IMR-90 (cell line): ENCODE data around the gene CLIC4. TPM values are rescaled to one million over a fixed set of nuclear protein-coding genes. Genes with fewer than 3 reads are reported as not detected.

Source experiments
- ATAC-seq: fragments of 200-7000 bp; cut with Tn5 transposase; 2 replicates; pipeline ENCODE4 v1.9.1; 2020; ENCODE audit warnings: low read depth, mild to moderate bottlenecking, moderate library complexity
- BruUV-seq: library from RNA; stranded (reverse); fragments of 400-500 nt; replicated peaks from 2 replicates; lab custom pipeline; 2021; lab: Mats Ljungman, UMichigan
- CTCF ChIA-PET: fragments of 300-600 bp; formaldehyde crosslinking; extraction: SDS; loops from one replicate; lab custom pipeline; 2021; ENCODE audit warnings: antibody characterized with exemption; lab: Yijun Ruan, JAX
- POLR2A ChIA-PET: fragments of 300-600 bp; sonication (Branson Sonifier 250); formaldehyde crosslinking; loops from one replicate; lab custom pipeline; 2022; ENCODE audit warnings: antibody characterized with exemption; ENCODE audit not compliant: unreplicated experiment; lab: Charles Lee
- DNase-seq: peaks from one replicate; pipeline ENCODE4 v3.0.0; 2013
- H2AFZ ChIP-seq: replicated peaks from 2 replicates; pipeline ENCODE3; 2013; ENCODE audit warnings: low read length, mild to moderate bottlenecking; ENCODE audit not compliant: poor library complexity
- H2AK5ac ChIP-seq: 2 replicates; pipeline ENCODE4 v1.6.1; 2013; ENCODE audit warnings: low read depth, low read length, inconsistent platforms
- H2AK9ac ChIP-seq: replicated peaks from 2 replicates; pipeline ENCODE3; 2013; ENCODE audit warnings: mild to moderate bottlenecking, low read depth, low read length, moderate library complexity; ENCODE audit not compliant: poor library complexity
- H2BK120ac ChIP-seq: 2 replicates; pipeline ENCODE4 v1.6.1; 2013; ENCODE audit warnings: low read depth, low read length, inconsistent platforms
- H2BK15ac ChIP-seq: 3 replicates; pipeline ENCODE4 v1.6.1; 2013; ENCODE audit warnings: low read depth, low read length, inconsistent platforms
- H2BK20ac ChIP-seq: 2 replicates; pipeline ENCODE4 v1.6.1; 2013; ENCODE audit warnings: low read depth, mild to moderate bottlenecking, inconsistent platforms, low read length, moderate library complexity
- H2BK5ac ChIP-seq: 2 replicates; pipeline ENCODE4 v1.6.1; 2013; ENCODE audit warnings: mild to moderate bottlenecking, low read depth, low read length, inconsistent platforms; ENCODE audit not compliant: poor library complexity, severe bottlenecking
- H3K14ac ChIP-seq: replicated peaks from 2 replicates; pipeline ENCODE4 v1.6.1; 2013; ENCODE audit warnings: low read depth, low read length, inconsistent platforms
- H3K18ac ChIP-seq: 2 replicates; pipeline ENCODE4 v1.6.1; 2013; ENCODE audit warnings: low read depth, low read length, control low read depth
- H3K23ac ChIP-seq: 2 replicates; pipeline ENCODE4 v1.6.1; 2013; ENCODE audit warnings: low read depth, low read length, inconsistent platforms
- H3K27ac ChIP-seq: 2 replicates; pipeline ENCODE4 v1.5.1; 2013; ENCODE audit warnings: mild to moderate bottlenecking, control low read depth, low read length; ENCODE audit not compliant: insufficient read depth
- H3K27me3 ChIP-seq: 2 replicates; pipeline ENCODE4 v1.6.1; 2013; ENCODE audit warnings: low read length; ENCODE audit not compliant: control insufficient read depth, insufficient read depth
- H3K36me3 ChIP-seq: 2 replicates; pipeline ENCODE4 v1.6.1; 2013; ENCODE audit warnings: low read length, mixed read lengths; ENCODE audit not compliant: control insufficient read depth, insufficient read depth
- H3K4ac ChIP-seq: 2 replicates; pipeline ENCODE4 v1.6.1; 2013; ENCODE audit warnings: low read depth, low read length, inconsistent platforms
- H3K4me1 ChIP-seq: 2 replicates; pipeline ENCODE4 v1.6.1; 2013; ENCODE audit warnings: low read length, mixed read lengths; ENCODE audit not compliant: control insufficient read depth, insufficient read depth
- H3K4me2 ChIP-seq: 2 replicates; pipeline ENCODE4 v1.6.1; 2013; ENCODE audit warnings: low read depth, mild to moderate bottlenecking, control low read depth, low read length, moderate library complexity
- H3K4me3 ChIP-seq: 2 replicates; pipeline ENCODE4 v1.5.1; 2013; ENCODE audit warnings: low read depth, mild to moderate bottlenecking, control low read depth, low read length, moderate library complexity; ENCODE audit not compliant: insufficient read depth
- H3K56ac ChIP-seq: 2 replicates; pipeline ENCODE4 v1.6.1; 2013; ENCODE audit warnings: low read length, inconsistent platforms; ENCODE audit not compliant: insufficient read depth; ENCODE audit errors: extremely low read depth
- H3K79me1 ChIP-seq, 2 experiments: 2 replicates each; pipeline ENCODE4 v1.6.1; 2013; ENCODE audit warnings: low read length in 2 of 2, inconsistent platforms in 1 of 2, low read depth in 1 of 2
- H3K9ac ChIP-seq: 2 replicates; pipeline ENCODE4 v1.6.1; 2013; ENCODE audit warnings: low read depth, low read length, control low read depth
- H3K9me1 ChIP-seq: 2 replicates; pipeline ENCODE4 v1.6.1; 2013; ENCODE audit warnings: low read length, inconsistent platforms; ENCODE audit not compliant: insufficient read depth
- H3K9me3 ChIP-seq: 2 replicates; pipeline ENCODE4 v1.6.1; 2013; ENCODE audit warnings: low read length; ENCODE audit not compliant: control insufficient read depth, insufficient read depth
- H4K20me1 ChIP-seq: 2 replicates; pipeline ENCODE4 v1.6.1; 2013; ENCODE audit warnings: low read length, inconsistent platforms; ENCODE audit not compliant: insufficient read depth
- H4K5ac ChIP-seq: 2 replicates; pipeline ENCODE4 v1.6.1; 2013; ENCODE audit warnings: mild to moderate bottlenecking, low read depth, low read length, control low read depth
- H4K8ac ChIP-seq, 2 experiments: 2 replicates each; pipeline ENCODE4 v1.6.1; 2013; ENCODE audit warnings: low read depth in 2 of 2, low read length in 2 of 2, control low read depth in 1 of 2, inconsistent platforms in 1 of 2
- H4K91ac ChIP-seq: 2 replicates; pipeline ENCODE4 v1.6.1; 2013; ENCODE audit warnings: low read depth, low read length, inconsistent platforms; ENCODE audit not compliant: insufficient read depth
- BHLHE40 ChIP-seq: fragments of 150-350 bp; IDR thresholded peaks from 2 replicates; pipeline ENCODE4 v1.6.1; 2016; ENCODE audit warnings: mild to moderate bottlenecking, low read depth, low read length
- CEBPB ChIP-seq: IDR thresholded peaks from 2 replicates; pipeline ENCODE4 v1.6.1; 2012; ENCODE audit warnings: low read depth, low read length, improper control_type of control experiment
- MAZ ChIP-seq: IDR thresholded peaks from 2 replicates; pipeline ENCODE4 v1.6.1; 2012; ENCODE audit warnings: low read depth, mild to moderate bottlenecking, low read length, improper control_type of control experiment, moderate library complexity, borderline replicate concordance
- MXI1 ChIP-seq: IDR thresholded peaks from 2 replicates; pipeline ENCODE4 v1.6.1; 2012; ENCODE audit warnings: low read depth, mild to moderate bottlenecking, low read length, moderate library complexity, borderline replicate concordance
- NFE2L2 ChIP-seq: fragments of 150-350 bp; IDR thresholded peaks from 2 replicates; pipeline ENCODE4 v1.6.1; 2016; ENCODE audit warnings: low read depth, mild to moderate bottlenecking, low read length
- RAD21 ChIP-seq: IDR thresholded peaks from 2 replicates; pipeline ENCODE4 v1.6.1; 2012; ENCODE audit warnings: low read length, improper control_type of control experiment
- RCOR1 ChIP-seq: IDR thresholded peaks from 2 replicates; pipeline ENCODE4 v1.6.1; 2012; ENCODE audit warnings: mild to moderate bottlenecking, low read length, improper control_type of control experiment; ENCODE audit not compliant: insufficient replicate concordance
- SMC3 ChIP-seq: fragments of 150-350 bp; IDR thresholded peaks from 2 replicates; pipeline ENCODE4 v1.6.1; 2016; ENCODE audit warnings: low read depth, mild to moderate bottlenecking, antibody characterized with exemption, low read length, moderate library complexity
- WGBS, 2 experiments: methylation state at CpG; one replicate each; pipeline versions ENCODE4 v1.1.5 to v1.1.7; 2013; ENCODE audit warnings: missing lambda C conversion rate in 2 of 2; ENCODE audit not compliant: insufficient read length in 1 of 2; ENCODE audit errors: extremely low coverage in 2 of 2; 5-methylcytosine and 5-hydroxymethylcytosine counted together
- dilution Hi-C: fragments of 300-500 bp; cut with HindIII; formaldehyde crosslinking; loops from one replicate; pipeline ENCODE4 v1.14.3; 2018; ENCODE audit warnings: low sequenced_read_pairs; ENCODE audit not compliant: unreplicated experiment
- in situ Hi-C: fragments of 300-500 bp; cut with MboI; formaldehyde crosslinking; loops from 3 replicates; pipeline ENCODE4 v1.14.3; 2019; ENCODE audit warnings: low sequenced_read_pairs, inconsistent platforms, mixed read lengths
- intact Hi-C: fragments of 100-400 bp; cut with micrococcal nuclease; formaldehyde crosslinking; loops from 2 replicates; pipeline ENCODE4 v1.10.0; 2022
- polyA plus RNA-seq, 3 experiments: library from polyadenylated mRNA; depleted of rRNA; stranded (reverse); fragments of >200 nt; gene quantifications; 2 replicates each; pipeline ENCODE4 v1.2.3, GENCODE V29; 2012; ENCODE audit warnings: low replicate concordance in 1 of 3
- total RNA-seq: library from RNA; depleted of rRNA; stranded (reverse); fragments of >200 nt; gene quantifications from 2 replicates; pipeline ENCODE4 v1.2.3, GENCODE V29; 2012
- TF ChIP-seq, protein P1 (sequence below): fragments of 150-350 bp; IDR thresholded peaks from 2 replicates; pipeline ENCODE4 v1.6.1; 2017; ENCODE audit warnings: mild to moderate bottlenecking, antibody characterized with exemption, low read length, low read depth
- TF ChIP-seq, protein P2 (sequence below): conservative IDR thresholded peaks from 2 replicates; pipeline ENCODE4 v1.5.1; 2012; ENCODE audit warnings: mild to moderate bottlenecking, low read depth, low read length, improper control_type of control experiment

The CLIC4 gene
- total and polyA plus RNA-seq, 2 of the 4 experiments (the other 2 are of a cell fraction): 242 to 392 TPM

DNA sequence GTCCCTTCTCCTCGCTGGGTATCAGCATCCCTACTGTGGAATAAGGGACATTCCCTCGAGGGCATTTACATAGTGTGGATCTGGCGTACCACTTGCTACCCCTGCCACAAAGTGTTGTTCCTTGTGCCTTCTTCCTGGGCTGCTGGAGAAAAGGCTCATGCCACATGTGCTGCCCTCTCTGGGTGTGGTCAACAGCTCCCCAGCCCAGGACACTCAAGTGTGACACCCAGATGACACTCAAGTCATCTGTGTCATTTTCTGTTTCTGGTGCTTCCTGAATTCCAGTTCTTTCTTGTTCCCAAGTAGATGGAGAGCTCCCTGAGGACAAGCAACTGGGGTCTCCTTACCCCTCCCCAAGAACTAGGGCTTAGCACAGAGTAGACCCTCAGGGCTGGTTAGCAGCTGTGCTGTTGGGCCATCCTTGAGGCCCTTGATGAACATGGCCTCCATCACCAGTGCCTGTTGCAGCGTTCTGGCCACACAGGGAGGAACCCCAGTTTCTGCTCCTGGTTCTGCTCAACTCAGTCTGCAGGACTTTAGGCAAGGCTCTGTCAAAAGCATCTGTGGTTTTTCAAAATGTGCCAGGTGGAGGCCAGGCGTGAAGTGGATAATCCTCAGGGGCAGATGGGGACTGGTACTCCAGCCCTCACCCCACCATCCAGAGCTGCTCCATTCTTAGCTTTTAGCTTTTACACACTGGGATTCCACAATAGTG lies 49.0 kb upstream of the CLIC4 start:
- no peak overlapping the region for H3K27ac ChIP-seq
- dilution Hi-C loops: no loop called here
- ATAC-seq: no peak

More for the DNA sequence above, 49.0 kb upstream of the CLIC4 start:
- Histone ChIP-seq H3K23ac (no peak overlapping the region; the same call in 1 of the 2 replicates), H3K56ac (no peak overlapping the region), H3K14ac (peak overlapping the region; percentile 58), H3K27me3 (no peaks in the 10 kb centered on the region), H3K36me3 (no peaks in the 10 kb centered on the region), H4K5ac (no peak overlapping the region), H3K79me1 (no peaks in the 10 kb centered on the region), H3K9me1 (peaks cover 8% of the 10 kb centered on the region; the same call in 1 of the 2 replicates), H3K9ac (no peak overlapping the region), H2AK9ac (peak overlapping the region; percentile 55), H4K91ac (no peak overlapping the region; the same call in 1 of the 2 replicates), H2AK5ac (peak overlapping the region; percentile 70; the same call in 1 of the 2 replicates), H3K4me3 (no peak overlapping the region), H2BK5ac (no peak overlapping the region), H3K4me1 (peaks cover 9% of the 10 kb centered on the region), H3K4me2 (no peak overlapping the region), H3K18ac (no peak overlapping the region), H2AFZ (peak overlapping the region; percentile 32), H4K20me1 (no peaks in the 10 kb centered on the region; the same call in 1 of the 2 replicates), H4K8ac (no peak overlapping the region), H2BK120ac (no peak overlapping the region), H2BK15ac (peak overlapping the region; percentile 49; the same call in 2 of the 3 replicates), H2BK20ac (0 out of 2 replicates have a peak overlapping the region, but pooled peaks have one; percentile 28), H3K9me3 (no peaks in the 10 kb centered on the region), H3K4ac (0 out of 2 replicates have a peak overlapping the region, but pooled peaks have one; percentile 21)
- in situ Hi-C loops (no loop called here), intact Hi-C loops (no loop called here)
- POLR2A ChIA-PET: no interaction called here
- 90% methylated on average over 5 of the region's 5 CpGs; no CpG with 5 or more reads in 1 of the 2 experiments for WGBS, 2 experiments
- CTCF ChIA-PET: interaction anchor here (0.5 kb wide), 1 partner anchor 13 kb away, joined by 4 read pairs; no protein-coding TSS in a partner anchor
- TF ChIP-seq CEBPB (no peak), RCOR1 (no peak), BHLHE40 (no peak), SMC3 (no peak), RAD21 (no peak), MXI1 (no peak), MAZ (no peak), NFE2L2 (no peak)
- TF ChIP-seq, protein P1, sequence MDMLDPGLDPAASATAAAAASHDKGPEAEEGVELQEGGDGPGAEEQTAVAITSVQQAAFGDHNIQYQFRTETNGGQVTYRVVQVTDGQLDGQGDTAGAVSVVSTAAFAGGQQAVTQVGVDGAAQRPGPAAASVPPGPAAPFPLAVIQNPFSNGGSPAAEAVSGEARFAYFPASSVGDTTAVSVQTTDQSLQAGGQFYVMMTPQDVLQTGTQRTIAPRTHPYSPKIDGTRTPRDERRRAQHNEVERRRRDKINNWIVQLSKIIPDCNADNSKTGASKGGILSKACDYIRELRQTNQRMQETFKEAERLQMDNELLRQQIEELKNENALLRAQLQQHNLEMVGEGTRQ: no peak
- TF ChIP-seq, protein P2, sequence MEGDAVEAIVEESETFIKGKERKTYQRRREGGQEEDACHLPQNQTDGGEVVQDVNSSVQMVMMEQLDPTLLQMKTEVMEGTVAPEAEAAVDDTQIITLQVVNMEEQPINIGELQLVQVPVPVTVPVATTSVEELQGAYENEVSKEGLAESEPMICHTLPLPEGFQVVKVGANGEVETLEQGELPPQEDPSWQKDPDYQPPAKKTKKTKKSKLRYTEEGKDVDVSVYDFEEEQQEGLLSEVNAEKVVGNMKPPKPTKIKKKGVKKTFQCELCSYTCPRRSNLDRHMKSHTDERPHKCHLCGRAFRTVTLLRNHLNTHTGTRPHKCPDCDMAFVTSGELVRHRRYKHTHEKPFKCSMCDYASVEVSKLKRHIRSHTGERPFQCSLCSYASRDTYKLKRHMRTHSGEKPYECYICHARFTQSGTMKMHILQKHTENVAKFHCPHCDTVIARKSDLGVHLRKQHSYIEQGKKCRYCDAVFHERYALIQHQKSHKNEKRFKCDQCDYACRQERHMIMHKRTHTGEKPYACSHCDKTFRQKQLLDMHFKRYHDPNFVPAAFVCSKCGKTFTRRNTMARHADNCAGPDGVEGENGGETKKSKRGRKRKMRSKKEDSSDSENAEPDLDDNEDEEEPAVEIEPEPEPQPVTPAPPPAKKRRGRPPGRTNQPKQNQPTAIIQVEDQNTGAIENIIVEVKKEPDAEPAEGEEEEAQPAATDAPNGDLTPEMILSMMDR: no peak
- DNase-seq: no peak
- no TSS peak for BruUV-seq
